Lung microvascular endothelial cell (primary cell): ENCODE results near the gene ATP2B2. TPM values are rescaled to one million over a fixed set of nuclear protein-coding genes. Genes with fewer than 3 reads are reported as not detected.
"Not testable (repeated sequence)": the region's sequence is repeated elsewhere in the genome, so short reads cannot be mapped to it uniquely, and the experiment has no call there.

Source experiments
- DNase-seq, 2 donors: peaks; one replicate each; pipeline versions ENCODE4 v3.0.0 to v3.0.0-alpha.2; 2010; ENCODE audit warnings: low read depth in 2 of 2
- total RNA-seq: library from RNA; depleted of rRNA; stranded (reverse); fragments of >200 nt; gene quantifications from 2 replicates; pipeline ENCODE4 v1.2.1, GENCODE V29; 2014

ATP2B2 gene
- not detected in 2 replicates for total RNA-seq

DNA sequence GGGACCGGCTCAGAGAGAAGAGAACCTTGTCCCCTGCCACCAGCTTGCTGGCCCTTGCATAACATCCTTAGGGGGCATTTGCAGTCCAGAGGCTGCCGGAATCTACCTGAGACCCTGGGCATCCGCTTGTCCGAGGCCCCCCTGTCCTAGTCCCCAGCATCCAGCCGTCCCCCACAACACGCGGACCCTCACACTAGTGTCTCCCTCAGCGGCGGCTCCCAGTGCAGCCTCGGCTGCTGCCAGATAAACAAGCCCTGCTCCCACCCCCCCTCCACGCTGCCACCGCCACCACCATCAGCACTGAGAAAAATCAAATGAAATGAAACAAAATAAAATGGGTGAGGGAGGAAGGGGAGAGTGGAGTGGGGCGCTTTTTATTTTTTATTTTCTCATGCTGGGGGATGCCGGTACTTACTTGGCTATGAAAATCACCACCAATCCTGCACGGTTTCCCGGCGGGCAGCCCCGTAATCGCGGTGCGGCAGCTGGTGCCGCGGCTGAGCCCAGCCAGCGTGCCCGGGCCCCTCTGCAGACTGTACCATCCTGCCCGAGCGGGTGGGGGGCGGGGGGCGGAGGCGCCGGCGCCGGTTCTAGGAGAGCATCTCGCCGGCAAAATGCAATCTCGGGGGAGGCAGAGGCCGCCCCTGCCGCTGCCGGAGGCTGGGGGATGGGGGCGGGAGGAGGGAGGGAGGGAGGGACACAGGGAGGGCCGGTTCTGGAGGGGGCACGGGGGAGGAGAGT is at the start of gene ATP2B2:
Gene ATP2B2 (minus strand): TSS at position 537 of the 741 bp plus-strand sequence. CDS start 56,043 bp downstream, outside the sequence.
- no peak for DNase-seq

DNA sequence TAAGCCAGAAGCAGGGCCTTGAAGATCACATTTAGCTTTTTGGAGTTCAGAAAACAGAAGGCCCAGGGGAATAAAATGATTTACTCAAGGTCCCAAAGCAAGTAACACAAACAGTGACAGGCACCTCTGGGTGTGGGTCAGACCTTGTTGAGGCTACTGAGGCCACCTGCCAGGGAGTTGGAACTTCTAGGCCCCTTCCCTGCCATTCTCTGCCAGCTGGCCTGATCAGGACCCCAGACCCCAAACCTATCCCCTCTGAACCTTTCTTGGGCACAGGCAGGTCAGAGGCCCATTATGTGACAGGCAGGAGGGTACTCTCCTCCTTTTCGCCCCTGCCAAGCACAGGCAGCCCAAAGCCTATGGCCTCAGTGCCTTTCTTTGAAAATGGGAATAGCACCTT is 49.4 kb upstream of the ATP2B2 start:
- no peak for DNase-seq

DNA sequence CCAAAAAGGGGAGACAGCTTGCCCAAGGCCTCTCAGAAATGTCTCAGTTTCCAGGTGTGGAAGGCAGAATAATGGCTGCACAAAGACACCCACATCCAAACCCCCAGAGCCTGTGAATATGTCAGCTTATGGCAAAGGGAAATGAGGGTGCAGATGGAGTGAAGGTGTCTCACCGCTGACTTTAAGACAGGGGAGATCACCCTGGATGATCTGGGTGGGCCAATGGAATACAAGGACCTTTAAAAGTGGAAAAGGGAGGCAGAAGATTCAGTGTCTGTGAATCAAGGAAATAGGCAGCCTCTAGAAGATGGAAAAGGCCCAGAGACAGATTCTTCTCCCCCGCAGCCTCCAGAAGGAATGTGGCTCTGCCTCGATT is 48.8 kb upstream of the ATP2B2 start:
- no peak for DNase-seq

DNA sequence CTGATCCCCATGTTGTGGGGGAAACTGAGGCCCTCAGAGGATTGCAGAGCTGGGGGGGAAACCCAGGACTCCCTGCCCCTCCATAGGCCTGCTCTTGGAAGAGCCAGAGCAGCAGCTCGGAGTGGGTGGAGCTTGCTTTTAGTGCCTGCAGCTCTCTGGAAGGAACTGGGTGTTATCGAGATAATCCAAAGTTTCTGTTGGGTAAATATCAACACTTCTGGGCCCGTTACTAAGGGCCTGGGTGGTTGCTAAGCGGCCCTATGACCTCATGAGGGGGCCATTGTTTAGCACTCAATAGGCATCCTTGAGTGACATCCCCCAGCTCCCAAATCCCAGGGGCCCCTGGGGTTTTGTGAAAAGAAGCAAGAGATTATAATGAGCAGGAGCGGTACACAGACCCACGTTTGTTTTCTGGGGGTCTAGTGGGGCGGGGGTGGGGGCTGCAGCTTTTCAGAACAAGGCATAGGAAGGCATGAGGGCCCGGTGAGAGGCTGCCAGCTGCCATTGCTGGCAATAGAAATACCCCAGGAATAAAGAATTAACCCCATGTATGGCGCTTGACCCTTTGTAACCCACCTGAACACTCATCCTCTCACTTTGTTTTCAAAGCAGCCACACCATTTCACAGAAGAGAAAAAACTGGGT is 48.3 kb upstream of the ATP2B2 start:
- DNase-seq = no peak

DNA sequence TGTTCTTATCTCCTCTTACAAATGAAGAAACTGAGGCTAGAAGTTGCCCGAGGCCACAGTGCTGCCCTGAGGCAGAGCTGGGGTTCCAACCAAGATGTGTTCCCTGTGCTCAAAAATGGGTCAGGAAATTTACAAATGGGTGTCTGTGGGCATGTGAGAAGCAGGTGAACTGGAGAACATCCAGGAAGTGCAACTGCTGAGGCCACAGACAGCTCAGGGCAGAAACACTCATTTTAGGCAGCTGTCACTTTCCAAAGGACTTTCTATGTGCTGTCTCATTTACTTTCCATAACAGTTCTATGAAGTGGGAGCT is 47.2 kb upstream of the ATP2B2 start:
- DNase-seq = no peak

DNA sequence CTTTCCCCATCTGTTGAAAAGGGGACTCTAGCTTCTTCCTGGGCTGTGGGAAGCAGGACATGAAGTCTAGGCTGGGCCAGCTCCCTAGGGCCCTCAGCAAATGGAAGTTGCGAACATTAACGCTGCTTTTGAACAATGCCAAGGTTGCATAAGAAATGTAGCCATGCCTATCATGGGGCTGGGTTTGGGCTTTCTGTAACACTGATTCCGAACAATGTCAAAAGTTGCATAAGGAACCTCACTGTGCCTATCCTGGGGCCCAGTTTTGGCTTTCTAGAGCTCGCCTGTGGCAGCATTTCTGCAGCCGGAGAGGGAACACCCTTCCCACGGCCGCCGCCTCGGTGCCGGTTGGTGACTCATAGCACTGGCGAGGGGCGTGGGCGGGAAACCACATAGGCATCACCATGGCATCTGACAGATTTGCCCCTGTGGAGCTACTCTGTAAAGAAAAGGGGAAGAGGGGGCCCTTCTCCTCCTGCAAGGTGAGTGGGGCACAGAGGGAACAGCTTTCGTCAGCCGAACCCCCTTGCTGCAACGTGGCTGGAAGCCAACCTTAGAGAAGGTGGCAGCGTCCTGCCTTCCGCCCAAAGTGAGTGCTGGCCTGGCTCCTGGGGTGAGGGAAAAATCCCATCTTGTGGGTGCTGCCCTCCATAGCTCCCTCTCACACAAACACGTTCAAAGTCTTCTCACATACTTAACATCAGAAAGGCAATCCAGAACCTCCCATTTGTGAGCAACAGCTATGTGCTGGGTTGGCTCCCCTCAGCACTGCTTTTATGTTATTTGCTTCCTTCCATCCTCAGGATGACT is 46.6 kb upstream of the ATP2B2 start:
- peak in 1 of 2 donors; percentile 12 for DNase-seq

DNA sequence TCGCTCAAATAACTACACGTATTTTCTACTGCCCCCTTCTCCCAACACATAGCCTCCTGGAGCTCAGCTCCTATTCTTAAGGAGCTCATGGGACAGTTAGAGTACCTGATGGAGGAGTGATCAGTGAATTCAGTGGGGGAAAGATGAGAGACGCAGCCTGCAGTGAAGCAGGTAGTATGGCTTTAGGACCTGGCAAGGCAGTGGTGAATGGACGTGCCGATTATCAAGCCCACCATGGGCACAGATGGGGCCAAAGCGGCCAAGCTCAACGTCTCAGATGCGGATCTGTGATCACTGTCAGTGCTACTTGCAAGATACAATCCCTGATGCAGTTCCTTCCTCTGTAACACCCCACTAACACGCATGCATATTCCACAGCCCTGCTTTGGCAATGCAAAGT is 45.8 kb upstream of the ATP2B2 start:
- DNase-seq = no peak

DNA sequence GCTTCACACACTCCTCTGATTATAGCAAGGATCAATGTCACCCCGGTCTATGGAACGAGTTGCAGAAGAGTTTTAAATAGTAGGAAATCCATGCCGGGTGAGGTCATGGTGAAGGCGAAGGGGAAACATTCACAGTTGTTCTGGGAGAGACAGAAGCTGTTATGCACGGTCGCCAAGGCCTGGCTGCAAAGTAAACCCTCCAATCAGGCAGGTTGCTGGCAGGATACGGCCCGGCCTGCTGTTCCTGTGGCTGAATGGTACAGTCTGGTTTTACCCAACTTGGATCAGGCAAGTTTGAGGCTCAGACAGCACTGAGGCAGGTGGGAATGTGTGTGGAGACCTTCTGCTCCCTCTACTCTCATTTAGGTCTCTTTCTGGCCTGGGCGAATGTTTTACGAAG is 45.3 kb upstream of the ATP2B2 start:
- no peak for DNase-seq

DNA sequence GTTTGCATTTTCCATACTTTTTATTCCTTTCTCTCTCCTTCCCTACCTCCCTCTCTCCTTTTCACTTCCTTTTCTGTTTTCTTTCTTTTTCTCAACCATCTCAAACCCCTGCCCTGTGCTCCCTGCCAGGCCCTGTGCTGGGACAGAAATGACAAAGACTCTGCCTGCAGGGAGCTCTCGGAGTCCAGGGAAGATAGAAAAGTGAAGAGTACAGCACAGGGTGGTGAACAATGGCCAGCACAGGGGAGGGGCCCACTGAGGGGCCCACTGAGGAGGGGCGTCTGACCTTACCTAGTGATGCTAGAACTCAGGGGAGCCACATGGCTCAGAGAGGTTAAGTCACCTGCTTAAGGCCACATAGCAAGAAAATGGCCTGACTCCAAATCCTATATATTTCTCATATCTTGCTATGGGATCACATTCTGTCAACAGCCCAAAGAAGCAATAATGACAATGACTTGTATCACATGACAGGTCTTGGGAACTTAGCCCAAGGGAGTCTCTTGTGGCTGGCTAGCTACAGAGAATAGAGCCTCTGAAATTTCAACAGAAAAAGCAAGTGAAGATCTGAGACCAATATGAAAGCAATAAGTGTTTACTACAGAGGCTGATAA is 44.3 kb upstream of the ATP2B2 start:
- no peak for DNase-seq

DNA sequence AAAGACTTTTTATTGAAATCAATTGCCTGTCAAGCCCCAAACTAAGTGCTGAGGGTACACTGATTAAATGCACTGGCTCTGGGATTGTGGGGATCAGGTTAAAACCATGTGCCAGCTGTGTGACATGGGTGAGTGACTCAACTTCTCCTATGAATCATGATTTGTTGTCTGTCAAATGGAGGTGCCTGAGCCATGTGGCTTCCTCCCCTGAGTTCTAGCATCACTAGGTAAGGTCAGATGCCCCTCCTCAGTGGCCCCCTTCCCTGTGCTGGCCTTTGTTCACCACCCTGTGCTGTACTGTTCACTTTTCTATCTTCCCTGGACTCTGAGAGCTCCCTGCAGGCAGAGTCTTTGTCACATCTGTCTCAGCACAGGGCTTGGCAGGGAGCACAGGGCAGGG is 43.6 kb upstream of the ATP2B2 start:
- DNase-seq = no peak

DNA sequence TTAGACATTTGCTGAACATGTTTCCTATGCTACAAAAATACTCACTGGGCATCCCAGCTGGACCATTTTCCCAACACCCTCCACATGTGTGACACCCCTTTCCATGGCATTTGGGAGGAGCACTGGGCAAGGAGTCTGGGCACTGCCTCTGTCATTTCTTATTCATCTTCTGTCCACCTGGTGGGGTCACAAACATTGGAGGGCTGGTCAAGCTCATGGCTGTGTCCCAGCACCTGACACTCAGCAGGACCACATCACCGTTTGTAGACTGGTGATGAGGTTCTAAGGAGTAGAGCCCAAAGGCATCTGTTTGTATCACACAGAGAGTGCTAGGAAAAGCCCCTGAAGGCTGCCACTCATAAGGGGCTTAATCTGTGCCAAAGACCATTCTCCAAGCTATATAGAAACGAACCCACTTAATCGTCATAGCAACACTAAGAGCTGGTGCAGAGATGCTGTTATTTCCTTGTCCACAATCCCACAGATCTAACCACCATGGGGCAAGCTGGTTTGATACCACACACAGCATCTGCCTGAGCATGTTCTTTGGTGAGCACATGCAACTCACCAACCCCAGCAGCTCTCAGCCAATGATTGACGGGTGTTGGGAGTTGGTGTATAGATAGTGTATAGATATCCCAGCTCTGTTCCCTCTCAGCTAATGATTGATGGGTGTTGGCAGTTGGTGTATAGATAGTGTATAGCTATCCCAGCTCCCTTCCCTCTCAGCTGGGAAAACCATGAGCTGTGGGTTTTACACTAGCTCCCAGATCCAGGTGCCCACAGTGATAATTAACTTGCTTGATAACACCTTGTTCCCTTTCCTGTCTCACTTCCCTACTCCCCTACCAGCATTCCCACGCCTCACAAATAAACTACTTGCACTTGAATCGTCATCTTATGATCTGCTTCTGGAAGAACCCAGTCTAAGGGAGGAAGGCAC is 42.7 kb upstream of the ATP2B2 start:
- no peak for DNase-seq

DNA sequence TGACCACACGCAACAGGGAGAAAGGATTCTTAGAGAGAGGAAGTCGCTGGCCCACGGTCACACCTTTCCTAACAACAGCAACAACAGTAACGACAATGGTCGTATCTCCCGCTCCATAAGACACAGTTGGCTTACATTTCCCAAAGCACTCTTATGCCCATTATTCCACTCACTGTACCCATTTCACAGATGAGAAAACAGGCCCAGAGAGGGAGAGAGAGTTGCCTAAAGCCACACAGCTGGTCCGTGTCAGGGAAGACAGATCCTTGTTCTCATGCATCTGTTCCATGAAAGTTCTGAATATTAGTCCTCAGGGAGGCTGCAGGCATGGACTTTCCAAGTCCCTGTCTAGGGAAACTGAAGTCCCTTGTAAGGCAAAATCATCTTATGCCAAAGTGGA is 42.0 kb upstream of the ATP2B2 start:
- no peak for DNase-seq

DNA sequence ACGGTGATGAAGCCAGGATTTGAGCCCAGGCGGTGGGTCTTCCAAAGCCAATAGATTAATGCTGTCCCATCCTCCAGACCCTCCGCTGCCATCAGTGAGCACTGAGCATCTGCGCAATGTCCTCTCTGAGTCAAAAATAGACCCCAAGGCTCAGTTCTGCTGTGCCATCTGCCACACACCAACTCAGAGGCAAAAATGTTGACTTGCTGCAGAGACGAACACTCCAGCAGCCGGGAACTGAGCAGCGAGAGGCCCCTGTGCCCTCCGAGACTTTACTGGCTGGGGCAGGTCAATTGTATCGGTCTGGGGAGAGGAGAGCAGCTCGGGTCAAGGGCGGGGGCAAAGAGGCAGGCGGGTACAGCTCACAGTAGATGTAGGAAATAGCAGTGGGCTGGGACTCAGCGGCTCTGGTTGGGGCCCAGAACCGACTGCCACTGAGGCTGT is 41.5 kb upstream of the ATP2B2 start:
- DNase-seq = no peak

DNA sequence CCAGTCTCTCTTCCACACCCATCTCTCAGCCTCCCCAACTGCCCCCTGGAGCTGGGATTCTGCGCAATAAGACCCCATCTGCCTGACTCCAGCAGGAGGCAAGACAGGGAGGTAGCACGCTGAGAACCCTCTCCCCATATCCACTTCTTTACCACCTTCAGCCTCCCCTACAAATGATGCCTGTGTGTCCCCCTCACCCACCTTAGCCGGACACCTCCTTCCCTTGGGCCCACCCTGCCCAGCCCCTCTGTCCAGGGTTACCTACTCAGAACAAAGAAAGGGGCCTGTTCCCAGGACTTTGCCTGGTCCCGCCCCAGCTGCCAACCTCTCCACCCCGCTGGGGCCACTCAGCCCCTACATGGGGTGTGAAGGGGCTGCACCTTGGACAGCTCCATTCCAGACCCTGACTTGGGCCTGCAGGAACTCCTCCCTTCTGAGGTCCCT is 40.8 kb upstream of the ATP2B2 start:
- DNase-seq = no peak

DNA sequence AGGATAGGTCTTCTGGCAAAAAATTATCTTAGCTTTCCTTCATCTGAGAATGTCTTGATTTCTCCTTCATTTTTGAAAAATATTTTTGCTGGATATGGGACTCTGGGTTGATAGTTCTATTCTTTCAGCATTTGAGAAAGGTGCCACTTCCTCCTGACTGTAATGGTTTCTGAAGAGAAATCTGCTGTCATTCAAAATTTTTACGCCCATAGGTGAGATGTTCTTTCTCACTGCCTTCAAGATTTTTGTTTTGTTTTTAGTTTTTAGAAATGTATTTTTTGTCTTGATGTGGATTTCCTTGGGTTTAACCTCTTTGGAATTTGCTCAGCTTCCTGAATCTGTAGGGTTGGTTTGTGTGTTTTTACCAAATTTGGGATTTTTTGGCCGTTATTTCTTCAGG is 37.1 kb upstream of the ATP2B2 start:
- no peak for DNase-seq

DNA sequence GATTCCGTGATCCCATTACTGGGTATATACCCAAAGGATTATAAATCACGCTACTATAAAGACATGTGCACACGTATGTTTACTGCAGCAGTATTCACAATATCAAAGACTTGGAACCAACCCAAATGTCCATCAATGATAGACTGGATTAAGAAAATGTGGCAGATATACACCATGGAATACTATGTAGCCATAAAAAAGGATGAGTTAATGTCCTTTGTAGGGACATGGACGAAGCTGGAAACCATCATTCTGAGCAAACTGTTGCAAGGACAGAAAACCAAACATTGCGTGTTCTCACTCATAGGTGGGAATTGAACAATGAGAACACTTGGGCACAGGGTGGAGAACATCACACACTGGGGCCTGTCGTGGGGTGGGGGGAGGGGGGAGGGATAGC is 35.0 kb upstream of the ATP2B2 start:
- not testable (repeated sequence) for DNase-seq

DNA sequence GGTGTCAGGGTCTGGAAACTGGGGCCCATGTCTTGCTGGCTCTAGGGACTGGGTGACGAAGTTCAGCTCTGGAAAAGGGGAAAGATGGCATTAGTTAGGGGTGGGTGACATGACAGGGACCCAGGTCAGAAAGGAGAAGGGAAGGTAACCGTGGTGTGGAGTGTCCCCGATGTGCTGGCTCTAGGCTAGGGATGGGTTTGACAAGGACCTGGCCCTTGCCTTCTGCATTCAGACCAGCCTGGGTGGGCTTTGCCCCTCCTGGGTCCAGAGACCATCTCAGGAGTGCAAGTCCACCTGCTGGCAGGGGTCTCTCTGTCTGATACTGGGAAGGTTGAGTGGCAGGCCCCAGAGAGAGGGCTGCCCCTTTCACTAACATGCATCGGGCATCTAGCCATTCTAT is 28.7 kb upstream of the ATP2B2 start:
- DNase-seq = no peak

DNA sequence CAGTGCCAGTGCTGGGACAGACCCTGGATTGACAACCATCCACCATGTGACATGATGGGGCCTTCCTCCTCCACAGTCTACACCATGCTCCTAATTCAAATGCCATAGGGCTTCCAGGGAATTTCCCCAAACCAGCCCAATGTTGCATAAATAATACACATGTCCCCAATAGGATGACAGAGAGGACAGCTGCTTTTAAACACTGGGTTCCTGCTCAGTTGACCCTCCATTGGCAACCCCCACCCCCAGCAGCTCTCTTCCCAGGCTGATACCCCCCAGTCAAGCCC is 28.3 kb upstream of the ATP2B2 start:
- no peak for DNase-seq

DNA sequence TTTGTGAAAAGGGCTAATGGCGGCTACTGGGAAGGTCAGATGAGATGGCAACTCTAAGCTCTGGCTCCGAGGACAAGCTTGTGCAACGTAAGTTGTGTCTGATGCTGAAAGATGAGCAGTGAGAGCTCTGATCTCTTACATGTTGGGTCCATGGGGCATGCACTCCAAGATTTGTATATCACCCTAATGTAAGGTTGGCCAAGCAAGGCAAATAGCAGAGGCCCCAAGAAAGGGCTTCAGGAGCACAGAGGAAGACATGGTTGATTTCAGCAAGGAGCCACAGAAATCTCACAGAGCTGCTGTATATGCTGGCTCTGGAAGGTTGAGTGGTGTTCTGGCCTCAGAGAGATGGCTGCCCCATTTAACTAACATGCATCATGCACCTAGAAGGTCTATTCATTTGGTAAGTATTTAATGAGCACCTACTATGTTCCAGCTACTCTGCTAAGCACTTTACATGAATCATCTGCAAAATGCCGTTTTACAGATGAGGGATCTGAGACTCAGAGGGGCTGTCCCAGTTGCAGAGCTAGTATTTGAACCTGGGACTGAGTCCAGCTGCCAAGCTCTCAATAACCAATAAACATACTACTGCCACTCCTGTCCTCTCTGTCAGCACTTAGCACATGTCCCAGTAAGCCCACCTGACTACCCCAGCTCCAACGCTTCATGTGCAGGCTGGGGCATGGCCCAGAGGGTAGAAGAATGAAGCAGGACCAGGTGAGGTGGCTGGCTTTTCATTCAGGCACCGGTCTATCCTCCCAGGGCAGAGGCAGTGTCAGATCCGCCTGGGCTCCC is 27.8 kb upstream of the ATP2B2 start:
- DNase-seq = no peak

DNA sequence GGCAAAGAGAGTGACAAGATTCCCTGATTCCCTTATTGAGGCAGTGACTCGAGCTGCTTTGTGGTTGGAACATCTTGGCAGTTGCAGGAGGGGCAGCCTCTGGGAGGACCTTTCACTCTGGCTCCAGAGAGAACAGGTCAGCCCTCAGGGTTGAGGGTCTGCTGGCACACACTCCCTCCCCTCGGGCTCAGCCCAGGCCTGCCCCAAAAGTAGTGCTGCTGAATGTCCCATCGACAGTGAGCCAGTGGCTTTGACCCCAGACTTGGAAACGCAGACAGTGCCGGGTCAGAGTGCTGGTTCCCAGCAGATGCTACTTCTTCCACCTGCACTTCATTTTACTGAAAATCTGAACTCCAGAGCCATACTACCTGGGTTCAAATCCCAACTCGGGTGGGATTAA is 25.6 kb upstream of the ATP2B2 start:
- no peak for DNase-seq
